H1 (cell line): ENCODE data around the gene NADSYN1.

Experiments used
- CHD2 ChIP-seq: IDR thresholded peaks from 2 replicates; pipeline ENCODE4 v1.6.1; 2012; ENCODE audit warnings: low read length, improper control_type of control experiment
- POLR2A ChIP-seq, 2 experiments: IDR thresholded peaks; 1 replicate in 1 of 2; 2 replicates in 1 of 2; pipeline ENCODE4 v1.6.1; 2011; ENCODE audit warnings: low read depth in 2 of 2, low read length in 2 of 2, mild to moderate bottlenecking in 2 of 2; ENCODE audit errors: control extremely low read depth in 1 of 2
- TF ChIP-seq, protein P1 (sequence below), 3 experiments: IDR thresholded peaks; 1 replicate in 2 of 3; 2 replicates in 1 of 3; pipeline versions ENCODE4 v1.5.1 to v1.6.1; 2011; ENCODE audit warnings: low read length in 3 of 3, mild to moderate bottlenecking in 3 of 3, inconsistent platforms in 2 of 3, low read depth in 1 of 3, moderate library complexity in 1 of 3; ENCODE audit not compliant: insufficient read depth in 1 of 3; ENCODE audit errors: control extremely low read depth in 1 of 3

DNA sequence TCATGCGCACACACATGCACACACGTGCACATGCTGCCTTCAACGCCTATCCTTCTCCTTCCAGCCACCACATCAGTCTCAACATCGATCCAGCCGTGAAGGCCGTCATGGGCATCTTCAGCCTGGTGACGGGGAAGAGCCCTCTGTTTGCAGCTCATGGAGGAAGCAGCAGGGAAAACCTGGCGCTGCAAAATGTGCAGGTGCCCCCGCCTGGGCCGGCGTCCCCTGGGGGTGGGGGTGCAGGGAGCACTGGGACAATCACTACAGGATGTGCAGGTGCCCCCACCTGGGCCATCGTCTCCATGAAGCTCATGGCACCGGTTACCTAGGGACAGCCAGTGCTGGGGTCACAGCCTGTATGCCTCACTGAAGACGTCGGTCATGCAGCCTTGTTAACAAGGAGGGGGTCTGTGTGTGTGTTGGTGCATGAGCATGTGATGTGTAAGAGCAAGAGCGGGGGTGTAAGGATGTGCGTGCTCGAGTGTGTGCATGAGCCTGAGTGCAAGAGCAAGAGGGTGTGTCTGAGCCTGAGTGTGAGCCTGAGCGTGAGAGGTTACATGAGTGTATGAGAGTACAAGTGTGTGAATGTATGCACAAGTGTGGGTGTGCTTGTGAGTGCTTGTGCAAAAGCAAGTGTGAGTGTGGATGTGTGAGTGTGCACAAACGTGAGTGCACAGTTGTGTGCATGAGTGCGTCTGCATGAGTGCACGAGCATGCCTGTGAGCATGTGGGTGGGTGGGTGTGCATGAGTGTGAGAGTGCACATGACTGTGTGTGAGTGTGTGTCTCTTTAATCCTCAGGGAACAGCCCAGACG is 31.5 kb downstream of the NADSYN1 start:
- TF ChIP-seq, protein P1, sequence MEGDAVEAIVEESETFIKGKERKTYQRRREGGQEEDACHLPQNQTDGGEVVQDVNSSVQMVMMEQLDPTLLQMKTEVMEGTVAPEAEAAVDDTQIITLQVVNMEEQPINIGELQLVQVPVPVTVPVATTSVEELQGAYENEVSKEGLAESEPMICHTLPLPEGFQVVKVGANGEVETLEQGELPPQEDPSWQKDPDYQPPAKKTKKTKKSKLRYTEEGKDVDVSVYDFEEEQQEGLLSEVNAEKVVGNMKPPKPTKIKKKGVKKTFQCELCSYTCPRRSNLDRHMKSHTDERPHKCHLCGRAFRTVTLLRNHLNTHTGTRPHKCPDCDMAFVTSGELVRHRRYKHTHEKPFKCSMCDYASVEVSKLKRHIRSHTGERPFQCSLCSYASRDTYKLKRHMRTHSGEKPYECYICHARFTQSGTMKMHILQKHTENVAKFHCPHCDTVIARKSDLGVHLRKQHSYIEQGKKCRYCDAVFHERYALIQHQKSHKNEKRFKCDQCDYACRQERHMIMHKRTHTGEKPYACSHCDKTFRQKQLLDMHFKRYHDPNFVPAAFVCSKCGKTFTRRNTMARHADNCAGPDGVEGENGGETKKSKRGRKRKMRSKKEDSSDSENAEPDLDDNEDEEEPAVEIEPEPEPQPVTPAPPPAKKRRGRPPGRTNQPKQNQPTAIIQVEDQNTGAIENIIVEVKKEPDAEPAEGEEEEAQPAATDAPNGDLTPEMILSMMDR (IDR thresholded peaks at IDR 0.05; ENCODE audit: control extremely low read depth in 1 of 3, insufficient read depth in 1 of 3, low read depth in 1 of 3, low read length in 3 of 3), result no peak
- TF ChIP-seq POLR2A (IDR thresholded peaks at IDR 0.05; ENCODE audit: control extremely low read depth in 1 of 2, low read depth in 2 of 2, low read length in 2 of 2) (no peak), CHD2 (no peak)
